Karpas-422 (cell line): ENCODE measurements around the gene SEC62. TPM values are rescaled to one million over a fixed set of nuclear protein-coding genes. Genes with fewer than 3 reads are reported as not detected.

ENCODE experiments used
- DNase-seq: peaks from one replicate; pipeline ENCODE4 v3.0.0-alpha.2; 2015
- H2AFZ ChIP-seq: fragments of 200-600 bp; sonication (generic); 2 replicates; pipeline ENCODE4 v1.6.1; 2014; ENCODE audit warnings: antibody characterized with exemption, low read length, mixed read lengths
- H3K27ac ChIP-seq: fragments of 200-600 bp; sonication (generic); 2 replicates; pipeline ENCODE4 v1.5.1; 2014; ENCODE audit warnings: mild to moderate bottlenecking, low read length, moderate library complexity
- H3K27me3 ChIP-seq: fragments of 200-600 bp; sonication (generic); 2 replicates; pipeline ENCODE4 v1.6.1; 2014; ENCODE audit warnings: low read length, mixed read lengths
- H3K36me3 ChIP-seq: fragments of 200-600 bp; sonication (generic); 2 replicates; pipeline ENCODE4 v1.6.1; 2014; ENCODE audit warnings: low read length, mixed read lengths; ENCODE audit not compliant: insufficient read depth
- H3K4me1 ChIP-seq: fragments of 200-600 bp; sonication (generic); 2 replicates; pipeline ENCODE4 v1.6.1; 2014; ENCODE audit warnings: mild to moderate bottlenecking, low read length, mixed read lengths
- H3K4me2 ChIP-seq: fragments of 200-600 bp; sonication (generic); 2 replicates; pipeline ENCODE4 v1.6.1; 2014; ENCODE audit warnings: low read length, low read depth, mild to moderate bottlenecking; ENCODE audit not compliant: poor library complexity, severe bottlenecking
- H3K4me3 ChIP-seq: fragments of 200-600 bp; sonication (generic); 2 replicates; pipeline ENCODE4 v1.5.1; 2014; ENCODE audit warnings: mild to moderate bottlenecking, antibody characterized with exemption, low read length, mixed read lengths
- H3K79me2 ChIP-seq: fragments of 200-600 bp; sonication (generic); 2 replicates; pipeline ENCODE4 v1.6.1; 2014; ENCODE audit warnings: mild to moderate bottlenecking, low read length, mixed read lengths
- H3K9ac ChIP-seq: fragments of 200-600 bp; sonication (generic); 2 replicates; pipeline ENCODE4 v1.6.0; 2014; ENCODE audit warnings: low read length
- H3K9me2 ChIP-seq: fragments of 200-600 bp; sonication (generic), shearing (Covaris generic); replicated peaks from 2 replicates; pipeline ENCODE4 v1.6.0; 2014; ENCODE audit warnings: mild to moderate bottlenecking, low read length, moderate library complexity; ENCODE audit not compliant: insufficient read depth
- H3K9me3 ChIP-seq: fragments of 300-700, 200-600 bp; sonication (generic); 2 replicates; pipeline ENCODE4 v1.6.1; 2014; ENCODE audit warnings: low read length, mixed read lengths
- H4K20me1 ChIP-seq: fragments of 200-600 bp; sonication (generic); 2 replicates; pipeline ENCODE4 v1.6.1; 2014; ENCODE audit warnings: mild to moderate bottlenecking, antibody characterized with exemption, low read length, low read depth; ENCODE audit not compliant: insufficient read depth
- total RNA-seq: library from RNA; depleted of rRNA; stranded (reverse); fragments of >200 nt; shearing (Covaris generic); gene quantifications from 2 replicates; pipeline ENCODE4 v1.2.3, GENCODE V29; 2014; ENCODE audit warnings: low replicate concordance; rRNA removed

The SEC62 gene
- total RNA-seq, result 36.9 and 39.4 TPM in 2 replicates

GRCh38 chr3:169966428-169966950, at the start of gene SEC62:
TSS of gene SEC62 (plus strand) at chr3:169966807. CDS start at chr3:169966823, 16 bp downstream.
- H3K4me2 ChIP-seq, result peak within 1 kb of the TSS; percentile 97
- no peaks in the 10 kb centered on the region for H3K9me3 ChIP-seq
- H3K27ac ChIP-seq, result peak within 1 kb of the TSS; percentile 89
- peak within 1 kb of the TSS; percentile 75 for H3K9ac ChIP-seq
- H3K79me2 ChIP-seq, result peaks cover 55% of the 10 kb centered on the region
- peaks cover 19% of the 10 kb centered on the region; the same call in 1 of the 2 replicates for H3K36me3 ChIP-seq
- H4K20me1 ChIP-seq, result peaks cover 14% of the 10 kb centered on the region; the same call in 1 of the 2 replicates
- peak; percentile 98 for DNase-seq
- H2AFZ ChIP-seq, result peak within 1 kb of the TSS; percentile 4; the same call in 1 of the 2 replicates
- no peaks in the 10 kb centered on the region for H3K27me3 ChIP-seq
- H3K4me3 ChIP-seq, result peak within 1 kb of the TSS; percentile 89
- H3K4me1 ChIP-seq, result peaks cover 74% of the 10 kb centered on the region
- no peaks in the 10 kb centered on the region for H3K9me2 ChIP-seq

DNA sequence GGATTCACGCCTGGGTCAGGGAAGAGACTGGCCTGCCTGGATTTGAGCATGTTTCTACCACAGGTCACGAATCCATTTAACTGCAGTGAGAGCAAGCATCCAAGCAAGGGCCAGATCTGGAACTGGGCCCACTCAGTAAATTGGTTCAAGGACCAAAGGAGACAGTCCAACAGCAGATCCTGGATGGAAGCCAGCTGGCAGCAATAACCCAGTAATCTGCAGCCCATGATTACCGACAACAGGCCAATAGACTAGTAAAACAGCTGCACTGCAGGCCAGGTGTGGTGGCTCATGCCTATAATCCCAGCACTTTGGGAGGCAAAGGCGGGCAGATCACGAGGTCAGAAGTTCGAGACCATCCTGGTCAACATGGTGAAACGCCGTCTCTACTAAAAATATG, 43.4 kb upstream of the SEC62 start:
- H3K79me2 ChIP-seq, result no peaks in the 10 kb centered on the region
- no peaks in the 10 kb centered on the region for H4K20me1 ChIP-seq
- H3K9me2 ChIP-seq, result no peaks in the 10 kb centered on the region
- no peak overlapping the region for H3K4me2 ChIP-seq
- no peak overlapping the region for H3K4me3 ChIP-seq
- no peaks in the 10 kb centered on the region for H3K27me3 ChIP-seq
- H3K9ac ChIP-seq, result no peak overlapping the region
- H3K36me3 ChIP-seq, result no peaks in the 10 kb centered on the region
- H2AFZ ChIP-seq, result no peak overlapping the region
- no peaks in the 10 kb centered on the region for H3K9me3 ChIP-seq
- no peak for DNase-seq
- H3K4me1 ChIP-seq, result peaks cover 22% of the 10 kb centered on the region
- no peak overlapping the region for H3K27ac ChIP-seq

- H3K4me2 ChIP-seq, result no peak overlapping the region
- no peak overlapping the region for H3K9ac ChIP-seq
- no peaks in the 10 kb centered on the region for H3K27me3 ChIP-seq
- peak overlapping the region; percentile 33; the same call in 1 of the 2 replicates for H2AFZ ChIP-seq
- no peak overlapping the region for H3K27ac ChIP-seq
- no peaks in the 10 kb centered on the region for H4K20me1 ChIP-seq
- H3K4me1 ChIP-seq, result peaks cover 25% of the 10 kb centered on the region
- H3K4me3 ChIP-seq, result no peak overlapping the region
- H3K79me2 ChIP-seq, result no peaks in the 10 kb centered on the region
- no peak for DNase-seq
- H3K9me2 ChIP-seq, result no peaks in the 10 kb centered on the region
- no peaks in the 10 kb centered on the region for H3K36me3 ChIP-seq
- H3K9me3 ChIP-seq, result no peaks in the 10 kb centered on the region
These were observed 42.8 kb upstream of the SEC62 start for GRCh38 chr3:169923831-169924230.

DNA sequence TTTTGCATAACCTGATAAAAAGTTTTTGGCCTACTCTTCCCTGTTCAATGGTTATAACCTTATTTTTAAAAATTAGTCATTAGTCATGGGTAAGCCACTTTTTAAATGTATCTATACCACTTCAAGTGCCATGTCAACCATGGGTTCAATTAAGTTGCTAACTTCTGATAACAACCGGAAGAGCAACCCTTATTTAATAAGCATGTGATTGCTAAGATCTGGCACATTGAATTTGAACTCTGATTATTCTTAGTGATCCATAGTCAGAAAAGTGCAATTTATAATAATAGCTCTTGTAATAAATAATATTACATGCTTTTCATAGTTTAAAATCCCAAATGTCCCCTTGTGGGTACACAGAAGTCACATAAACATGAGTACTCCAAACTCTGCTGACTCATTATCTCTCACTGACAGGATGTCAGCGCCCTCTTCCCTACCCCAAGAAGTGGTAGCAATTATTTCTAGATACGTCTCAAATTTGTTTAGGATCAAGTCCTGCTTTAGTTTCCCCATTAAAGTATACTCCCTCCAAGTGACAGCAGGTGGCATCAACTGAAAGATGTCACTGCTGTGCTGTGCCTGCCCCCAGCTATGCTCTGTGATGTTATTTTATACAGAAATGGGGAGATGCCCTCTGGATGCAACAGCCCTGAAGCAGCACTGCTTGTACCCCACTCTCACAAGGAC, 36.6 kb upstream of the SEC62 start:
- H3K4me2 ChIP-seq, result peak overlapping the region; percentile 70

DNA sequence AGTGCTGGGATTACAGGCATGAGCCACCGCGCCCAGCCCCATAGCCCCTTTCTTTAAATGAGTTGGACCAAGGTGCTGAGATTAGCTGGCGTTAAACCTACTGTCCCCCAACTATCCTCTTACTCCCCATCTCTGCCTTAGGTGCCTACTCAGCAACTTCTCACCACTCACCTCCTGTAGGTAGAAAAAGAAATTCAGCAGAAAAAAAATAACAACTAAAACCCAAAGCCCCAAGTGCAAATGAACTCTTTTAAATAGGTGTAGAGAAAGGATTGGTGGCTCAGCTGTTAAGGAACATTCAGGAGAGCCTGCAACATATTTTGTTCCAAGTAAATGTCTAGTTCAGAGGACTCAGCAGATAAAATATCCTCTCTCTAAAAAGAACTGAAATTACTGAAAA, 35.8 kb upstream of the SEC62 start:
- peak overlapping the region; percentile 70 for H3K4me2 ChIP-seq
- H3K36me3 ChIP-seq, result no peaks in the 10 kb centered on the region; the same call in 1 of the 2 replicates
- H3K79me2 ChIP-seq, result no peaks in the 10 kb centered on the region; the same call in 1 of the 2 replicates
- no peaks in the 10 kb centered on the region for H4K20me1 ChIP-seq
- no peaks in the 10 kb centered on the region for H3K9me2 ChIP-seq
- peaks cover 89% of the 10 kb centered on the region for H3K4me1 ChIP-seq
- DNase-seq, result no peak
- H3K27me3 ChIP-seq, result no peaks in the 10 kb centered on the region
- peak overlapping the region; percentile 63 for H3K9ac ChIP-seq
- H2AFZ ChIP-seq, result peak overlapping the region; percentile 0; the same call in 1 of the 2 replicates
- H3K9me3 ChIP-seq, result no peaks in the 10 kb centered on the region
- H3K4me3 ChIP-seq, result peak overlapping the region; percentile 3; the same call in 1 of the 2 replicates
- H3K27ac ChIP-seq, result peak overlapping the region; percentile 94

More for the DNA sequence above, 36.6 kb upstream of the SEC62 start:
- Histone ChIP-seq H3K9me3 (no peaks in the 10 kb centered on the region), H4K20me1 (no peaks in the 10 kb centered on the region), H3K27me3 (no peaks in the 10 kb centered on the region), H3K9me2 (no peaks in the 10 kb centered on the region), H2AFZ (no peak overlapping the region), H3K4me3 (no peak overlapping the region), H3K9ac (no peak overlapping the region), H3K79me2 (no peaks in the 10 kb centered on the region; the same call in 1 of the 2 replicates), H3K4me1 (peaks cover 80% of the 10 kb centered on the region), H3K36me3 (no peaks in the 10 kb centered on the region; the same call in 1 of the 2 replicates), H3K27ac (peak overlapping the region; percentile 94)
- DNase-seq, result peak; percentile 85

DNA sequence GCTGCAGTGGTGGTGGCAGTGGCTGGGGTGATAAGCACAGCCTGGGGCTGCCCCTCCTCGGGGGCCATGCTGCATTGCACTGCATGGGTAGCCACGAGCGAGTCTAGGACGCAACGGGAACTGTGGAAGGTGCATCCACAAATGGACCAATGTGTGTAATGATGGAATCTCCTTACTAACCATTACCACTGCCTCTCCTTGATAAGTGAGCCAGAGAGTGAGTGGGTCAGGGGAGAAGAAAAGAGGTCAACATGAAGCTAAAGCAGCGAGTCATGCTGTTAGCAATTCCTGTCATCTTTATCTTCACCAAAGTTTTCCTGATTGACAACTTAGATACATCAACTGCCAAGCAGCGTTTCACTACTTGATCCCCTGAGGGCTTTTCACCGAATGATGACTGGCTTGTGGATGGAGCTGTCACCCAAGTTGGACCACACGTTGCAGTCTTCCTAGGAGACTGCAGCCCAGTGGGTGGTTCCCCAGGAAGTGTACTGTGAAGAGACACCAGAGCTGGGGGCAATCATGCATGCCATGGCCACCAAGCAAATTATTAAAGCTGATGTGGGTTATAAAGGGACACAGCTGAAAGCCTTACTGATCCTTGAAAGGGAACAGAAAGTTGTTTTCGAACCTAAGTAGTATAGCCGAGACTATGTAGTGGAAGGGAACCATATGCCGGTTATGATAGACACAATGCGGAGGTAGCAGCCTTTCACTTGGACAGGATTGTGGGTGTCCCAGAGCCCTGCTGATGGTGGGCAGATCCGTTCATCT, 34.7 kb upstream of the SEC62 start:
- DNase-seq, result peak; percentile 95
- Histone ChIP-seq H2AFZ (no peak overlapping the region), H3K79me2 (no peaks in the 10 kb centered on the region; the same call in 1 of the 2 replicates), H3K4me1 (peaks cover 84% of the 10 kb centered on the region), H3K36me3 (no peaks in the 10 kb centered on the region; the same call in 1 of the 2 replicates), H3K9me3 (no peaks in the 10 kb centered on the region), H3K27me3 (no peaks in the 10 kb centered on the region), H3K9me2 (no peaks in the 10 kb centered on the region), H4K20me1 (no peaks in the 10 kb centered on the region), H3K27ac (peak overlapping the region; percentile 94), H3K4me3 (peak overlapping the region; percentile 56), H3K4me2 (peak overlapping the region; percentile 70), H3K9ac (peak overlapping the region; percentile 70)

DNA sequence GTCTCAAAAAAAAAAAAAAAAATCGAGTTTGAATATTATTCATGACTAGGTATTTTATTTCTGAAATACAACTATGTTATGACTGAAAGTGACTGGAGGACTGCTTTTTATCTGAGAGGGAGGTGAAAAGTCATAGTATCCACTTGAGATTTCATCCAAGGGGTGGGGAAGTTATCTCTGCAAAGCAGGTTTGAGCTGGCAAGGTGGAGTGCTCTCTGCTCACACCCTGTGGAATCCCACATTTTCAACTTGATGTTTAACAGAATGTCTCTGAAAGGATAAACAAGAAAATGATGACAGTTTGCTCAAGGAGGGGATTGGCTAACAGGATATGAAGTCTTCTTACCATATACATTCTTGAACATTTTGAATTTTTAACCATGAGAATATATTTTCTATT, 27.3 kb upstream of the SEC62 start:
- Histone ChIP-seq H3K36me3 (no peaks in the 10 kb centered on the region), H3K79me2 (no peaks in the 10 kb centered on the region), H4K20me1 (no peaks in the 10 kb centered on the region), H3K4me2 (peak overlapping the region; percentile 71), H3K9me2 (no peaks in the 10 kb centered on the region), H3K4me3 (no peak overlapping the region), H2AFZ (no peak overlapping the region), H3K27ac (peak overlapping the region; percentile 96), H3K9me3 (no peaks in the 10 kb centered on the region), H3K27me3 (no peaks in the 10 kb centered on the region), H3K4me1 (peaks cover 78% of the 10 kb centered on the region), H3K9ac (no peak overlapping the region; the same call in 1 of the 2 replicates)
- DNase-seq, result no peak

DNA sequence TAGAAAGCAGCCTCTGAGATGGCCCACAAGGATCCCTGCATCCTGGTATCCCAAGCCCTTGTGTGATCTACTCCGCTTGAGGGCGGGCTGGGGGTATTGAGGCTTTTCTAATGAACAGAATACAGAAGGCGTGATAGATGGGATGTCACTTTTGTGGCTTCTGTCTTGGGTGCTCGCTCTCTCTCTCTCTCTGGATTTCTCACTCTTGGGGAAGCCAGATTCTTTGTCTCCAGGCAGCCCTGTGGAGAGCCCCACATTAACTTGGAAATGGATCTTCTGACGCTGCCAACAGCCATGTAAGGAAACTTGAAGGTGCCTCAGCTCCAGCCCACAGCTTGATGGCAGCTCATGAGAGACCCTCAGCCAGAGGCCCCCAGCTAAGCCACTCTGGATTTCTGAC, 26.9 kb upstream of the SEC62 start:
- no peaks in the 10 kb centered on the region for H4K20me1 ChIP-seq
- no peak overlapping the region for H2AFZ ChIP-seq
- peak overlapping the region; percentile 96 for H3K27ac ChIP-seq
- peaks cover 78% of the 10 kb centered on the region for H3K4me1 ChIP-seq
- H3K79me2 ChIP-seq, result no peaks in the 10 kb centered on the region
- no peaks in the 10 kb centered on the region for H3K27me3 ChIP-seq
- H3K4me2 ChIP-seq, result peak overlapping the region; percentile 71
- H3K36me3 ChIP-seq, result no peaks in the 10 kb centered on the region
- H3K4me3 ChIP-seq, result peak overlapping the region; percentile 44
- H3K9ac ChIP-seq, result peak overlapping the region; percentile 63
- DNase-seq, result peak; percentile 67
- no peaks in the 10 kb centered on the region for H3K9me3 ChIP-seq
- H3K9me2 ChIP-seq, result no peaks in the 10 kb centered on the region
